Measurements from ENCODE around the gene DIPK1B. TPM values are rescaled to one million over a fixed set of nuclear protein-coding genes. Genes with fewer than 3 reads are reported as not detected.
A peak's percentile ranks its signal among the peaks of the same experiment; 100 is the strongest.
"Not testable (repeated sequence)": the region's sequence is repeated elsewhere in the genome, so short reads cannot be mapped to it uniquely, and the experiment has no call there.

DIPK1B gene
- total and polyA plus RNA-seq, 10 of the 15 experiments (the other 5 are each of a cell fraction or from before 2014, with no cell fraction given) = 0.08 to 0.28 (median 0.13) TPM; not detected in 3

GRCh38 chr9:136755302-136756133, 43.1 kb downstream of the DIPK1B start:
- RAD21 ChIA-PET (ENCODE audit: unreplicated experiment); H3K27ac ChIP-seq (ENCODE audit: control insufficient read depth, insufficient read depth); POLR2A ChIA-PET; H3K36me3 ChIP-seq (ENCODE audit: control insufficient read depth in 2 of 2, insufficient read depth in 2 of 2, low read length in 1 of 2); H3K4me3 ChIP-seq; H3K4me1 ChIP-seq (ENCODE audit: control insufficient read depth, insufficient read depth, low read length); BruUV-seq (replicated peaks); in situ Hi-C loops (cut with MboI); SMC1A ChIA-PET (ENCODE audit: uncharacterized antibody, unreplicated experiment); H3K79me2 ChIP-seq (ENCODE audit: control insufficient read depth, insufficient read depth, low read length); FAIRE-seq; DNase-seq (ENCODE audit: low read depth, low spot score); H4K20me1 ChIP-seq (ENCODE audit: control insufficient read depth, insufficient read depth); H3K27me3 ChIP-seq (replicated peaks in 1 of 2; ENCODE audit: control insufficient read depth in 2 of 2, insufficient read depth in 2 of 2, low read length in 1 of 2); H2AFZ ChIP-seq (ENCODE audit: control insufficient read depth, low read depth, low read length); intact Hi-C loops (cut with micrococcal nuclease; ENCODE audit: unreplicated experiment); H3K9ac ChIP-seq (ENCODE audit: control insufficient read depth, insufficient read depth, low read length); H3K4me2 ChIP-seq (ENCODE audit: control insufficient read depth, insufficient read depth); ATAC-seq: not testable (repeated sequence)
- peak; percentile 19 for TF ChIP-seq USF1 (IDR thresholded peaks at IDR 0.05; ENCODE audit: borderline replicate concordance, extremely low read length, insufficient read depth, low read depth, low read length)
- CTCF ChIA-PET = interaction anchor here (0.5 to 1.1 kb wide), 3 partner anchors 10 to 291 kb away, joined by 3 to 5 read pairs (median 3); partner anchors contain the start of gene NPDC1
- H3K9me3 ChIP-seq (replicated peaks; ENCODE audit: control insufficient read depth, insufficient read depth, low read length) = peaks cover 33% of the 10 kb centered on the region
- WGBS (ENCODE audit: insufficient coverage, insufficient replicate concordance, low lambda C conversion rate, missing lambda C conversion rate) = 85% methylated on average over 22 of the region's 22 CpGs

DNA sequence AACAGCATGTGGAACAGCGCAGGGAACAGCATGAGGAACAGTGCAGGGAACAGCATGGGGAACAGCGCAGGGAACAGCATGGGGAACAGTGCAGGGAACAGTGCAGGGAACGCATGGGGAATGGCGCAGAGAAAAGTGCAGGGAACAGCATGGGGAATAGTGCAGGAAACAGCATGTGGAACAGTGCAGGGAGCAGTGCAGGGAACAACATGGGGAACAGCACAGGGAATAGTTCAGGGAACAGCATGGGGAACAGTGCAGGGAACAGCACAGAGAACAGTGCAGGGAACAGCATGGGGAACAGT, 43.7 kb downstream of the DIPK1B start:
- no peak for DNase-seq (ENCODE audit: low read depth, low spot score)
- H3K36me3 ChIP-seq (ENCODE audit: control insufficient read depth in 2 of 2, insufficient read depth in 2 of 2, low read length in 1 of 2) = no peaks in the 10 kb centered on the region
- ChIA-PET CTCF (interaction anchor here (1.1 kb wide), 1 partner anchor 10 kb away, joined by 3 read pairs; no protein-coding TSS in a partner anchor), RAD21 (ENCODE audit: unreplicated experiment) (no interaction called here), POLR2A (no interaction called here), SMC1A (ENCODE audit: uncharacterized antibody, unreplicated experiment) (no interaction called here)
- no peak overlapping the region for H3K27ac ChIP-seq (ENCODE audit: control insufficient read depth, insufficient read depth)
- in situ Hi-C loops (cut with MboI) = no loop called here
- H3K4me3 ChIP-seq = no peak overlapping the region
- no peak overlapping the region for H2AFZ ChIP-seq (ENCODE audit: control insufficient read depth, low read depth, low read length)
- peaks cover 33% of the 10 kb centered on the region for H3K9me3 ChIP-seq (replicated peaks; ENCODE audit: control insufficient read depth, insufficient read depth, low read length)
- WGBS (ENCODE audit: insufficient coverage, insufficient replicate concordance, low lambda C conversion rate, missing lambda C conversion rate) = 95% methylated on average over 4 of the region's 4 CpGs
- no peaks in the 10 kb centered on the region for H4K20me1 ChIP-seq (ENCODE audit: control insufficient read depth, insufficient read depth)
- 0 out of 4 replicates have a peak, but pooled peaks cover 0 to 2% of the 10 kb centered on the region in 2 experiments for H3K27me3 ChIP-seq (replicated peaks in 1 of 2; ENCODE audit: control insufficient read depth in 2 of 2, insufficient read depth in 2 of 2, low read length in 1 of 2)
- no peak for FAIRE-seq
- BruUV-seq (replicated peaks) = no TSS peak
- no peak overlapping the region for H3K4me2 ChIP-seq (ENCODE audit: control insufficient read depth, insufficient read depth)
- no peak for ATAC-seq
- intact Hi-C loops (cut with micrococcal nuclease; ENCODE audit: unreplicated experiment) = no loop called here
- H3K79me2 ChIP-seq (ENCODE audit: control insufficient read depth, insufficient read depth, low read length) = no peaks in the 10 kb centered on the region
- H3K4me1 ChIP-seq (ENCODE audit: control insufficient read depth, insufficient read depth, low read length) = no peaks in the 10 kb centered on the region
- H3K9ac ChIP-seq (ENCODE audit: control insufficient read depth, insufficient read depth, low read length) = no peak overlapping the region
- TF ChIP-seq, protein P1, sequence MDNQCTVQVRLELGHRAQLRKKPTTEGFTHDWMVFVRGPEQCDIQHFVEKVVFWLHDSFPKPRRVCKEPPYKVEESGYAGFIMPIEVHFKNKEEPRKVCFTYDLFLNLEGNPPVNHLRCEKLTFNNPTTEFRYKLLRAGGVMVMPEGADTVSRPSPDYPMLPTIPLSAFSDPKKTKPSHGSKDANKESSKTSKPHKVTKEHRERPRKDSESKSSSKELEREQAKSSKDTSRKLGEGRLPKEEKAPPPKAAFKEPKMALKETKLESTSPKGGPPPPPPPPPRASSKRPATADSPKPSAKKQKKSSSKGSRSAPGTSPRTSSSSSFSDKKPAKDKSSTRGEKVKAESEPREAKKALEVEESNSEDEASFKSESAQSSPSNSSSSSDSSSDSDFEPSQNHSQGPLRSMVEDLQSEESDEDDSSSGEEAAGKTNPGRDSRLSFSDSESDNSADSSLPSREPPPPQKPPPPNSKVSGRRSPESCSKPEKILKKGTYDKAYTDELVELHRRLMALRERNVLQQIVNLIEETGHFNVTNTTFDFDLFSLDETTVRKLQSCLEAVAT (IDR thresholded peaks at IDR 0.05) = no peak
- no peak for TF ChIP-seq SUPT20H (IDR thresholded peaks at IDR 0.05; ENCODE audit: borderline replicate concordance, control insufficient read depth, low read depth, low read length)
- no peak for TF ChIP-seq MTA3 (IDR thresholded peaks at IDR 0.05; ENCODE audit: borderline replicate concordance, low read length)
- no peak for TF ChIP-seq BMI1 (IDR thresholded peaks at IDR 0.05; ENCODE audit: borderline replicate concordance)
- no peak for TF ChIP-seq USF1 (IDR thresholded peaks at IDR 0.05; ENCODE audit: borderline replicate concordance, extremely low read length, insufficient read depth, low read depth, low read length)
- TF ChIP-seq, protein P2, sequence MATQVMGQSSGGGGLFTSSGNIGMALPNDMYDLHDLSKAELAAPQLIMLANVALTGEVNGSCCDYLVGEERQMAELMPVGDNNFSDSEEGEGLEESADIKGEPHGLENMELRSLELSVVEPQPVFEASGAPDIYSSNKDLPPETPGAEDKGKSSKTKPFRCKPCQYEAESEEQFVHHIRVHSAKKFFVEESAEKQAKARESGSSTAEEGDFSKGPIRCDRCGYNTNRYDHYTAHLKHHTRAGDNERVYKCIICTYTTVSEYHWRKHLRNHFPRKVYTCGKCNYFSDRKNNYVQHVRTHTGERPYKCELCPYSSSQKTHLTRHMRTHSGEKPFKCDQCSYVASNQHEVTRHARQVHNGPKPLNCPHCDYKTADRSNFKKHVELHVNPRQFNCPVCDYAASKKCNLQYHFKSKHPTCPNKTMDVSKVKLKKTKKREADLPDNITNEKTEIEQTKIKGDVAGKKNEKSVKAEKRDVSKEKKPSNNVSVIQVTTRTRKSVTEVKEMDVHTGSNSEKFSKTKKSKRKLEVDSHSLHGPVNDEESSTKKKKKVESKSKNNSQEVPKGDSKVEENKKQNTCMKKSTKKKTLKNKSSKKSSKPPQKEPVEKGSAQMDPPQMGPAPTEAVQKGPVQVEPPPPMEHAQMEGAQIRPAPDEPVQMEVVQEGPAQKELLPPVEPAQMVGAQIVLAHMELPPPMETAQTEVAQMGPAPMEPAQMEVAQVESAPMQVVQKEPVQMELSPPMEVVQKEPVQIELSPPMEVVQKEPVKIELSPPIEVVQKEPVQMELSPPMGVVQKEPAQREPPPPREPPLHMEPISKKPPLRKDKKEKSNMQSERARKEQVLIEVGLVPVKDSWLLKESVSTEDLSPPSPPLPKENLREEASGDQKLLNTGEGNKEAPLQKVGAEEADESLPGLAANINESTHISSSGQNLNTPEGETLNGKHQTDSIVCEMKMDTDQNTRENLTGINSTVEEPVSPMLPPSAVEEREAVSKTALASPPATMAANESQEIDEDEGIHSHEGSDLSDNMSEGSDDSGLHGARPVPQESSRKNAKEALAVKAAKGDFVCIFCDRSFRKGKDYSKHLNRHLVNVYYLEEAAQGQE (IDR thresholded peaks at IDR 0.05; ENCODE audit: low read depth, low read length) = no peak
- no peak for TF ChIP-seq IKZF2 (IDR thresholded peaks at IDR 0.05)
- no peak for TF ChIP-seq TCF12 (IDR thresholded peaks at IDR 0.05; ENCODE audit: low read depth, low read length)

Measured in GM12878 (cell line).